ENCODE results near the gene DNAJC24.
A peak's percentile ranks its signal among the peaks of the same experiment; 100 is the strongest.

The DNAJC24 gene

DNA sequence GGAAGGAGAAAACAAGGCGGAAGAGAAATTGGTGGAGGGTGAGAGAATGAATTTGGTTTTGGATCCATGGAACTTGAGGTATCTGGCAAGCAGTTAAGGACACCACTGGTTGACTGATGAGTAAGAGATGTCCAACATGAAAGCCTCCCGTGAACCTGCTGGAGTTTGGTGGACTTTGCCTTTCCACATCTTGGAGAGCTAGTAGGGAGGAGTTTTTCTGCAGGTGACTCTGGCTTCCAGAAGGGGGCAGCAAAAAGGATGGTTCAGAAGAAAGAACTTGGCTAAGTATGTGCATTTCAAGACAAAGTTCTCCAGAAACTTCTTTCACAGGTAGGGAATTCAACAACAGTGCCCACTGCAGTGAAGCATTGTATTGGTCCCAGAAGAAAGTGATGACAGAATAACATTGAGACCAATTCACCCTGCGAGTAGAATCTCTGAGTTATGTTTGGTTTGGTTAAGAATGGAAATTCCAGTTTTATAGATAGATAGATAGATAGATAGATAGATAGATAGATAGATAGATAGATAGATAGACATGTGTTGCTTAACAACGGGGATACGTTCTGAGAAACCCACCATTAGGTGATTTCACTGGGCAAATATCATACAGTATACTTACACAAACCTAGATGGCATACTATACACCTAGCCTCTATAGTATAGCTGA lies 28.6 kb upstream of the DNAJC24 start:
- no peak overlapping the region for H3K4me3 ChIP-seq
- no peak overlapping the region for H3K9ac ChIP-seq (ENCODE audit: insufficient read length)
- TF ChIP-seq POLR2AphosphoS5 (IDR thresholded peaks at IDR 0.05; ENCODE audit: borderline replicate concordance, low read depth, low read length): no peak
- no peak for TF ChIP-seq FOXP2 (optimal IDR thresholded peaks at IDR 0.05; ENCODE audit: control extremely low read depth, extremely low read length, insufficient read depth)
- no peak for TF ChIP-seq EZH2 (IDR thresholded peaks at IDR 0.05)
- DNase-seq (ENCODE audit: low read depth, low spot score): peak; percentile 20
- H3K36me3 ChIP-seq (ENCODE audit: insufficient read depth, low read length): no peaks in the 10 kb centered on the region
- H3K27ac ChIP-seq: no peak overlapping the region
- H3K9me3 ChIP-seq (ENCODE audit: low read depth, low read length): no peaks in the 10 kb centered on the region

GRCh38 chr11:31351168-31351567 lies 18.5 kb upstream of the DNAJC24 start:
- TF ChIP-seq FOXP2 (optimal IDR thresholded peaks at IDR 0.05; ENCODE audit: control extremely low read depth, extremely low read length, insufficient read depth) (no peak), POLR2AphosphoS5 (IDR thresholded peaks at IDR 0.05; ENCODE audit: borderline replicate concordance, low read depth, low read length) (no peak), EZH2 (IDR thresholded peaks at IDR 0.05) (no peak)
- Histone ChIP-seq H3K36me3 (ENCODE audit: insufficient read depth, low read length) (no peaks in the 10 kb centered on the region), H3K4me3 (no peak overlapping the region), H3K27ac (no peak overlapping the region), H3K9ac (ENCODE audit: insufficient read length) (no peak overlapping the region), H3K9me3 (ENCODE audit: low read depth, low read length) (no peaks in the 10 kb centered on the region)
- DNase-seq (ENCODE audit: low read depth, low spot score): no peak

DNA sequence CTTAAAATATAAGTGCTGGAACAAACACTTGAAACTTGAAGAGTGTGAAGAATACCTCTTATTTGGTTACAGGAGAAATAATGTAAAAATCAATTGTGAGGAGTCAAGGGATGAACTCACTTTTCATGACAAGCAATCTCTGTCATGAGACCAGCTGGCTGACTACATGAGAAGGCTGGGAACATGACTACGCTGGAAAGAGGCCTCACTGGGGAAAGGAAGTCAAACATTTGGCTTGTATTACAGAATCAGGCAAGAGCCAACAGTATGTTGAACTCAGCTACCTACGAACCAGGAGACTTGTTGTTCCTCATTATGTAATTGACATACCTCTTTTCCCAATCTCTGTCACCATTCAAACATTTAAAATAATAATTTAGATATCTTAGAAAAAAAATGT lies 14.5 kb upstream of the DNAJC24 start:
- Histone ChIP-seq H3K27ac (no peak overlapping the region), H3K36me3 (ENCODE audit: insufficient read depth, low read length) (no peaks in the 10 kb centered on the region), H3K9ac (ENCODE audit: insufficient read length) (no peak overlapping the region), H3K9me3 (ENCODE audit: low read depth, low read length) (no peaks in the 10 kb centered on the region), H3K4me3 (no peak overlapping the region)
- DNase-seq (ENCODE audit: low read depth, low spot score): no peak
- no peak for TF ChIP-seq POLR2AphosphoS5 (IDR thresholded peaks at IDR 0.05; ENCODE audit: borderline replicate concordance, low read depth, low read length)
- TF ChIP-seq EZH2 (IDR thresholded peaks at IDR 0.05): no peak
- no peak for TF ChIP-seq FOXP2 (optimal IDR thresholded peaks at IDR 0.05; ENCODE audit: control extremely low read depth, extremely low read length, insufficient read depth)

- no peak for DNase-seq (ENCODE audit: low read depth, low spot score)
- no peak overlapping the region for H3K27ac ChIP-seq
- no peak overlapping the region for H3K4me3 ChIP-seq
- TF ChIP-seq POLR2AphosphoS5 (IDR thresholded peaks at IDR 0.05; ENCODE audit: borderline replicate concordance, low read depth, low read length): no peak
- TF ChIP-seq EZH2 (IDR thresholded peaks at IDR 0.05): no peak
- no peaks in the 10 kb centered on the region for H3K36me3 ChIP-seq (ENCODE audit: insufficient read depth, low read length)
- no peaks in the 10 kb centered on the region for H3K9me3 ChIP-seq (ENCODE audit: low read depth, low read length)
- no peak overlapping the region for H3K9ac ChIP-seq (ENCODE audit: insufficient read length)
These were observed 13.8 kb upstream of the DNAJC24 start for GRCh38 chr11:31355817-31356216.

GRCh38 chr11:31361743-31362142 lies 7.9 kb upstream of the DNAJC24 start:
- no peak for DNase-seq (ENCODE audit: low read depth, low spot score)
- H3K4me3 ChIP-seq: no peak overlapping the region
- H3K27ac ChIP-seq: no peak overlapping the region
- TF ChIP-seq EZH2 (IDR thresholded peaks at IDR 0.05) (no peak), FOXP2 (optimal IDR thresholded peaks at IDR 0.05; ENCODE audit: control extremely low read depth, extremely low read length, insufficient read depth) (no peak), POLR2AphosphoS5 (IDR thresholded peaks at IDR 0.05; ENCODE audit: borderline replicate concordance, low read depth, low read length) (no peak)
- no peak overlapping the region for H3K9ac ChIP-seq (ENCODE audit: insufficient read length)
- H3K9me3 ChIP-seq (ENCODE audit: low read depth, low read length): no peaks in the 10 kb centered on the region
- no peaks in the 10 kb centered on the region for H3K36me3 ChIP-seq (ENCODE audit: insufficient read depth, low read length)

DNA sequence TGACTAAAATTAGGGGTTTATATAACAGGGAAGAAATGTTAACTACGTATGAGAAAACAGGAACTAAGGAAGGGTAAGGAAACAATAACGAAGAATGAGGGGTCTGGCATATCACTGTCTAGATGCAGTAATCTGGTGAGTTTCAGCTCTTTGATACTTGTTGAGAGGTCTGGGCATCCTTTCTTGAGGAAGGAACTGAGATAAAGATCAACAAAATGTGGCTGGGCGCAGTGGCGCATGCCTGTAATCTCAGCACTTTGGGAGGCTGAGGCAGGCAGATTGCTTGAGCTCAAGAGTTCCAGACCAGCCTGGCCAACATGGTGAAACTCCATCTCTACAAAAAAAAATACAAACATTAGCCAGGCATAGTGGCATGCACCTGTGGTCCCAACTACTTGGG lies 2.9 kb upstream of the DNAJC24 start:
- no peaks in the 10 kb centered on the region for H3K9me3 ChIP-seq (ENCODE audit: low read depth, low read length)
- no peak overlapping the region for H3K9ac ChIP-seq (ENCODE audit: insufficient read length)
- no peak for DNase-seq (ENCODE audit: low read depth, low spot score)
- no peak overlapping the region for H3K27ac ChIP-seq
- H3K4me3 ChIP-seq: no peak overlapping the region
- TF ChIP-seq EZH2 (IDR thresholded peaks at IDR 0.05) (no peak), FOXP2 (optimal IDR thresholded peaks at IDR 0.05; ENCODE audit: control extremely low read depth, extremely low read length, insufficient read depth) (no peak), POLR2AphosphoS5 (IDR thresholded peaks at IDR 0.05; ENCODE audit: borderline replicate concordance, low read depth, low read length) (no peak)
- no peaks in the 10 kb centered on the region for H3K36me3 ChIP-seq (ENCODE audit: insufficient read depth, low read length)

GRCh38 chr11:31375879-31376278 lies 6.2 kb downstream of the DNAJC24 start:
- no peak overlapping the region for H3K27ac ChIP-seq
- TF ChIP-seq FOXP2 (optimal IDR thresholded peaks at IDR 0.05; ENCODE audit: control extremely low read depth, extremely low read length, insufficient read depth) (no peak), EZH2 (IDR thresholded peaks at IDR 0.05) (no peak), POLR2AphosphoS5 (IDR thresholded peaks at IDR 0.05; ENCODE audit: borderline replicate concordance, low read depth, low read length) (no peak)
- DNase-seq (ENCODE audit: low read depth, low spot score): no peak
- H3K9ac ChIP-seq (ENCODE audit: insufficient read length): no peak overlapping the region
- H3K36me3 ChIP-seq (ENCODE audit: insufficient read depth, low read length): peaks cover 3% of the 10 kb centered on the region; the same call in 1 of the 2 replicates
- no peak overlapping the region for H3K4me3 ChIP-seq
- no peaks in the 10 kb centered on the region for H3K9me3 ChIP-seq (ENCODE audit: low read depth, low read length)

- Histone ChIP-seq H3K4me3 (no peak overlapping the region), H3K36me3 (ENCODE audit: insufficient read depth, low read length) (no peaks in the 10 kb centered on the region), H3K9ac (ENCODE audit: insufficient read length) (no peak overlapping the region), H3K27ac (no peak overlapping the region), H3K9me3 (ENCODE audit: low read depth, low read length) (no peaks in the 10 kb centered on the region)
- no peak for DNase-seq (ENCODE audit: low read depth, low spot score)
- TF ChIP-seq EZH2 (IDR thresholded peaks at IDR 0.05) (no peak), POLR2AphosphoS5 (IDR thresholded peaks at IDR 0.05; ENCODE audit: borderline replicate concordance, low read depth, low read length) (no peak), FOXP2 (optimal IDR thresholded peaks at IDR 0.05; ENCODE audit: control extremely low read depth, extremely low read length, insufficient read depth) (no peak)
These were observed 13.5 kb downstream of the DNAJC24 start for GRCh38 chr11:31383116-31383515.

DNA sequence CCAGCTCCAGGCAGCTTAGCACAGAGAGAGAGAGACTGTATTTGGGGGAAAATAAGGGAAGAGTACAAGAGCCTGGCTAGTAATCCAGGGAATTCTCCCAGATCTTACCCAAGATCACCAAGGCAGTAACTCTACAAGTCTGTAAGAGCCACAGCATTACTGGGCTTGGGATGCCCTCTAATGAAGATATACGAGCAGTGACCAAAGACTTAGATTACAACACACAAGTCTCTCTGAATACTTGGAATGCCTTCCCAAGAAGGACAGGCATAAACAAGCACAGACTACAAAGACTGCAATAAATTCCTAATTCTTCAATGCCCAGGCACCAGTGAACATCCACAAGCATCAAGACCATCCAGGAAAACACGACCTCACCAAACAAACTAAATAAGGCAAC lies 17.7 kb downstream of the DNAJC24 start:
- Histone ChIP-seq H3K36me3 (ENCODE audit: insufficient read depth, low read length) (no peaks in the 10 kb centered on the region), H3K9ac (ENCODE audit: insufficient read length) (no peak overlapping the region), H3K4me3 (no peak overlapping the region), H3K27ac (no peak overlapping the region), H3K9me3 (ENCODE audit: low read depth, low read length) (no peaks in the 10 kb centered on the region)
- DNase-seq (ENCODE audit: low read depth, low spot score): no peak
- TF ChIP-seq EZH2 (IDR thresholded peaks at IDR 0.05): no peak
- TF ChIP-seq POLR2AphosphoS5 (IDR thresholded peaks at IDR 0.05; ENCODE audit: borderline replicate concordance, low read depth, low read length): no peak
- no peak for TF ChIP-seq FOXP2 (optimal IDR thresholded peaks at IDR 0.05; ENCODE audit: control extremely low read depth, extremely low read length, insufficient read depth)

Data from SK-N-MC (cell line).